ENCODE results near the gene KIAA1328.

Gene KIAA1328

GRCh38 chr18:37254236-37254754, 425.4 kb downstream of the KIAA1328 start:
- no peak for DNase-seq (ENCODE audit: low read depth)

- no peak for DNase-seq (ENCODE audit: low read depth)
Measured at GRCh38 chr18:37254973-37255372, 426.0 kb downstream of the KIAA1328 start.

DNA sequence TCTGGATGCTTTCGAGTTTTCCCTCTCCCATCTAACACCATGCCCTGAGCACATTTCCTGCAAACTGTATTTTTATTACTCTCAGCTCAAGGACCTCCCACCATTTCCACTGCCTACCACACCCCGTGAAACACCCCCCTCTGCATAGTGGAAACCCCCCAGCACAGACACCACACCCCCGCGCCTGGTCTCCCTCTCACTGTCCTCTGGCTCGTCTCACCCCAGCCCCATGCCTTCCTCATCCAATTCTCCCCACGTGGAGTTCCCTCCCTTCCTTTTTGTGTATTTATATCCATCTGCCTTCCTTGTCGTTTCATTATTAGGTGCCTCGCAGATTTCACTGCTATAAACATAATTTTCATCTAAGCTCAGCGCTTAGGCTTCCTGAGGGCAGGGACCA, 429.2 kb downstream of the KIAA1328 start:
- no peak for DNase-seq (ENCODE audit: low read depth)

GRCh38 chr18:37258819-37259218, 429.9 kb downstream of the KIAA1328 start:
- no peak for DNase-seq (ENCODE audit: low read depth)

- no peak for DNase-seq (ENCODE audit: low read depth)
Measured at GRCh38 chr18:37259711-37260110, 430.8 kb downstream of the KIAA1328 start.

DNA sequence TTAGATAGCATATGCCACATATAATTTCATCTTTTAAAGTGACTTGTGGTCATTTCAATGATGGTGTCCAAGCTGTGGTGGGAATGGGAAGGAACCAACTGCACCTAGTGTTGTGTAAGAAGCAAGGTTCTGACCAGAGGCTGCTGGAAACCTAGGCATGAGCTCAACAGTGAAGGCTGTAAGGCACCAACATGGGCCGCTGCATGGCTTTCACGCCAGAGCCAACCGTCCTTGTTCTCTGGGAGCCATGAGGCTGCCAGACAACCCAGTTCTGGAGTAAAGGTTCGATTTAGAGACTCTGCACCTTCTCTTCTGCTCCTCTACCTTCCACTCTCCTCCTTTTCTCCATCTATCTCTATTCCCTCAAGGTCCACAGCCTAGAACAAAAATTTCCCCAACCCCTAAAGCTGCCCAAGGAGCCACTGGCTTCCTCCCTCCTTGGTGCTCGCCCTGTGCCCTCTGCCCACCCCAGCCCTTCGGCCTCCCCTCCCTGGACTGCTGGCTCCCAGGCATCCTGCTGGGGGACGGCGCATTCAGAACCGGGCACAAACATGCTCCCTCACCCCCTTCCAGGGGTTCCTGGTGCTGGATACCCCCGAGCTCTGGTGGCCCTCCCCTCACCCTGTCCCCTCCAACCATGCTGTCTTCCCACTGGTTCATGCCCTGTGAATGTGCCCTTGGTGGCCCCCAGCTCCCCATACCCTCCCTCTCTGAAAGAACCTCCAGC, 431.6 kb downstream of the KIAA1328 start:
- no peak for DNase-seq (ENCODE audit: low read depth)

DNA sequence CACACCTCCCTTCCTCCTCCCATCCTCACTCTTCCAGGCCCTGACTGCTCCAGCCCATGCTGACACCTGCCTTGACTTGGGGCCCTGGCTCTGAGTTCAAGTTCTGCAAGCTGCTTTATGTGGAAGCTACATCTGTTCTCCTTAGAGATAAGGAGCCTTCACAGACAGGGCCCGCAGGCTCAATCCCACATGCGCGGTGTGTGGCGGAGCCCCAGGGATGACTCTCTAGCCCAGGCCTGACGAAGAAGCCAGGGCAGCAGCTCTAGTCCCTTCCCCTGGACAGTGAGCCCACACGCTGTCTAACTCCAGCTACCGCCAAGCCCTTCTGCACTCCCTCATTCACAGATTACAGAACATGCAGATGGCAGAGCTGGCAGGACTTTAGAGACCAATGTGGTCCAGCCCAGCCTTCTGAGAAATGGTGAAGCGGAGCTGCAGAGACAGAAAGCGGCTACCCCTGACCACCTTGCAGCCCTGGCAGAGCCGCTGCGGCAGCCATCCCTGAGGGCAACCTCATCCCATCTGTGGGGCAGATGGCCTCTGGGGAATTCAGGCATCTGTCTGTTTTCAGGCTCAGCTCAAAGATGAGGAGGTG, 432.4 kb downstream of the KIAA1328 start:
- no peak for DNase-seq (ENCODE audit: low read depth)

DNA sequence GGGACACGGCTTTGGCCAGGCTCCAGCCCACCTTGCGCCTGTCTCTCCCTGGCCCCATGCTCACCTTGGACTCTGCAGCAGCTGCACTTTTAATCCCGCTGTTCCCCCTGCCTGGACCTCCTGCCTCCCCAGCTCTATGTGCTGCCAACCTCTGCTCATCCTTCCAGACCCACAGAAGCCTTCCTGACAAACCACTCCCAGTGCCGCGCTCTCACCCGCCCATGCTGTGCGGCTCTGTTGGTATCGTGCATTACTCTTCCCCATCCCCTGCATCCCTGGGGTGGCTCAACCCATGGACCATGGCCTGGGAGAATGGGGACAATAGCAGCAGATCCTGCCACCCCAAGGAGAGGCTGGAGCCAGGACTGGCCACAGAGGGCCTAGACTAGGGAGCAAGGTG, 433.1 kb downstream of the KIAA1328 start:
- DNase-seq (ENCODE audit: low read depth), result no peak

GRCh38 chr18:37264956-37265355, 436.0 kb downstream of the KIAA1328 start:
- no peak for DNase-seq (ENCODE audit: low read depth)

GRCh38 chr18:37265382-37265781, 436.5 kb downstream of the KIAA1328 start:
- no peak for DNase-seq (ENCODE audit: low read depth)

- no peak for DNase-seq (ENCODE audit: low read depth)
Measured at GRCh38 chr18:37266290-37266689, 437.4 kb downstream of the KIAA1328 start.

DNA sequence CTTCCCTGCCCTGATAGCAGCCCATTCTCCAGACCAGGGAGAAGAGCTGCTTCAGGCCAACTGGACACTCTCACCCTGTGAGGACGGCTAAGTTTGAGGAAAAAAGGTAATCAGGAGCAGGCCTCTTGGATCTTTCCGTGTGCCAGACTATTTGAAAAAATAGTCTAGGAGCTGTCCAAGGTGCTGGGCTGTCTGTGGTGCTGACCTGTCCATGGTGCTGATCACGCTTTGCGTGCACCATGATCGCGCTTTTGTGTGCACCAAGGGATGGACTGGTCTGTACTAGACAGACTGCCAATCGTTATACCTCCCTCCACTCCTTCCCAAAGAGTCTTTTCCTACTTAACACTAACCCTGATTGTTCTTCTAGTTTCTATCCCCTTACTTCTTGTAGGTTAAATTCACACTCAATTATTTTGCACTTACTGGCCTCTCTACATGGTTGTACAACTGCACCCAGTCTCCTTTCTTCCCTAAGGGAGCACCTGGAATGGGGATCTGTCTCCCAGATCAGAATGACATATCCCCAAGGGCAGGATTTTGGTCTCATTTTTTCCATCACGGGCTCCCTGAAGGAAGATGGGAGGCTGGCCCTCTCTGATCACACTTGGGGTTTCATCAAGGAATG, 441.2 kb downstream of the KIAA1328 start:
- peak; percentile 17 for DNase-seq (ENCODE audit: low read depth)

- no peak for DNase-seq (ENCODE audit: low read depth)
Measured at GRCh38 chr18:37270666-37271052, 441.7 kb downstream of the KIAA1328 start.

GRCh38 chr18:37272226-37272625, 443.3 kb downstream of the KIAA1328 start:
- DNase-seq (ENCODE audit: low read depth), result no peak

GRCh38 chr18:37272841-37273240, 443.9 kb downstream of the KIAA1328 start:
- DNase-seq (ENCODE audit: low read depth), result no peak

- no peak for DNase-seq (ENCODE audit: low read depth)
Measured at GRCh38 chr18:37274309-37275236, 445.6 kb downstream of the KIAA1328 start.

DNA sequence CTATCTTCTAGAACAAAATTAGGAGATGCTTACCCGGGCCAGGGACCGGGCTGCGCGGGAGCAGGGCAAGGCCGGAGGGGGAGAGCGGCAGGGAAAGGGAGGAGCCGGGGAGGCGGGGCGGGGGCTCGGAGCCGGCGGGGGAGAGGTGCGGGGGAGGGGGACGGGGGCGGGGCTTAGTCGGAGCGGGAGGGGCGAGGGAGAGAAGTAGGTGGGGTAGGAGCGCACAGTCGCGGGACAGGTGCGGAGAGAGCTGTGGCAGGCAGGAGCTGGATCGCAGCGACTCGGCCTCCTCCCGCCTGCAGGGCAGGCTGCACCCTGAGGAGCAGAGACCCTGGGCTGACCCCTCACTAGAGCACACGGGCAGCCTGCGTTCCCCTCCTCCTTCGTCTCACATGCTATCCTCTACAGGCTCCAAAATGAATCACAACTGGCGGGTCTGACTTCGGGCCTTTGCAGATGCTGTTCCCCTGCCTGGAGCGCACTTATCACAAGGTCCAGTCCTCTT, 446.4 kb downstream of the KIAA1328 start:
- DNase-seq (ENCODE audit: low read depth), result no peak

DNA sequence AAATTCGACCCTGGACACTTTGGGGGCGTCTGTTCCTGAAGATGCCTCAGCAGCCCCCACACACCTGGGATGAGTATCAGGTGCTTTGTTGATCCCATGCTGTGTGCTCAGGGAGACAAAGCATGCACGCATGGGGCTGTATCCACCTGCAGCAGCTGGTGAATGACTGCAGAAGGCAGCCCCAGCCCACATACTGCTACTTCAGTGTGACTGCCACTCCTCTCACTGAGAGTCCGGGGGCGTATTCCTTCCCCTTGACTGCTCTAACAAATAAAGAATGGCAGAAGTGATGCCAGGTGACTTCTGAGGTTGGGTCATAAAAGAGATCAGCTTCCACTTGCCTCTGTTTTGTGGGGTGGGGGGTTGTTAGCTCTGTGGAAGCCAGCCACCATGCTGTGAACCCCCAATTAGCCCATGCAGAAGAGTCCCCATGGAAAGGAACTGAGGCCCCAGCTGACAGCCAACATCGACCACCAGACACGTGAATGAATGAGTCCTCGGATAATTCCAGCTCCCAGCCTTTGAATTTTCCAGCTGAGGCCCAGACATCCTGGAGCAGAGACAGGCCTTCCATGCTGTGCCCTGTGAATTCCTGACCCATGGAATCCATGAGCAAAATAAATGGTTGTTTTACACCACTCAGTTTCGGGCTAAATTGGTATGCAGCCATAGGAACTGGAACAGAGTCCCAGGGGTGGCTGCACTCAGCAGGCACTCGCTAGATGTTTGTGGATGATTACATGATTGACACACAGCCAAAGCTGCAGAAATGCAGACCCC, 447.4 kb downstream of the KIAA1328 start:
- DNase-seq (ENCODE audit: low read depth), result no peak

DNA sequence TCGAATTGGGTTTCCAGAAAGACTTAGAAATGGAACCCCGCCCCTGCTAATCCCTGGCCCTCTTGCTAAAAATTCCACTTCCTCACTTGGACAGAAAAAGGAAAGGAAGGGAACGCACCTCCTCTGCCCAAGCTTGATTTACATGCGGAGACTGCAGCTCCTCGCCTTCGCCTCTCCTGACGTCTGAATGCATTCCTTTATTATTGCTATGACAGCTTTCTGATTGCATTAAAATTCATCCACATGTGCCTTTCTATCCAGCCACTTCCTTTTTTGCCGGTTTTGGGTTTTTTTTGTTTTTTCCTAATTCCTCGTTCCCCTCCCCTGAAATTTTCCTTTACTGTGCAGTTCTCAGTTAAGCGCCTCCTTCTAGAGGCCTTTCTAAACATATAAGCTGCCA, 448.9 kb downstream of the KIAA1328 start:
- DNase-seq (ENCODE audit: low read depth), result no peak
